ENCODE results near the gene KDM4E. TPM values are rescaled to one million over a fixed set of nuclear protein-coding genes. Genes with fewer than 3 reads are reported as not detected.
"Not testable (repeated sequence)": the region's sequence is repeated elsewhere in the genome, so short reads cannot be mapped to it uniquely, and the experiment has no call there.

The KDM4E gene
- total RNA-seq, 2 donors from 2014 or later: not detected

GRCh38 chr11:95044010-95044409, 19.0 kb downstream of the KDM4E start:
- DNase-seq (ENCODE audit: low spot score): no peak
- Histone ChIP-seq H3K4me1 (no peaks in the 10 kb centered on the region), H3K27me3 (no peaks in the 10 kb centered on the region), H3K36me3 (no peaks in the 10 kb centered on the region), H3K27ac (no peak overlapping the region), H3K4me3 (no peak overlapping the region), H3K9me3 (no peaks in the 10 kb centered on the region)
- TF ChIP-seq CTCF (IDR thresholded peaks at IDR 0.05): no peak

GRCh38 chr11:95045812-95046211, 20.8 kb downstream of the KDM4E start:
- Histone ChIP-seq H3K4me3 (no peak overlapping the region), H3K4me1 (no peaks in the 10 kb centered on the region), H3K9me3 (no peaks in the 10 kb centered on the region), H3K27ac (no peak overlapping the region), H3K36me3 (no peaks in the 10 kb centered on the region), H3K27me3 (no peaks in the 10 kb centered on the region)
- no peak for DNase-seq (ENCODE audit: low spot score)
- TF ChIP-seq CTCF (IDR thresholded peaks at IDR 0.05): no peak

GRCh38 chr11:95049122-95049521, 24.1 kb downstream of the KDM4E start, which contains the start of gene KDM4F:
KDM4F (plus strand) TSS chr11:95049422.
- H3K4me3 ChIP-seq; H3K36me3 ChIP-seq; H3K4me1 ChIP-seq; DNase-seq (ENCODE audit: low spot score); H3K27me3 ChIP-seq; H3K9me3 ChIP-seq; H3K27ac ChIP-seq: not testable (repeated sequence)

- DNase-seq (ENCODE audit: low spot score): no peak
- Histone ChIP-seq H3K36me3 (no peaks in the 10 kb centered on the region), H3K27ac (no peak overlapping the region), H3K9me3 (no peaks in the 10 kb centered on the region), H3K4me3 (no peak overlapping the region), H3K27me3 (no peaks in the 10 kb centered on the region), H3K4me1 (no peaks in the 10 kb centered on the region)
- TF ChIP-seq CTCF (IDR thresholded peaks at IDR 0.05): no peak
Measured at GRCh38 chr11:95050595-95051202, 25.6 kb downstream of the KDM4E start.

- Histone ChIP-seq H3K27me3 (no peaks in the 10 kb centered on the region), H3K9me3 (no peaks in the 10 kb centered on the region), H3K4me1 (no peaks in the 10 kb centered on the region), H3K27ac (no peak overlapping the region), H3K36me3 (no peaks in the 10 kb centered on the region), H3K4me3 (no peak overlapping the region)
- no peak for DNase-seq (ENCODE audit: low spot score)
- TF ChIP-seq CTCF (IDR thresholded peaks at IDR 0.05): no peak
Measured at GRCh38 chr11:95054356-95054755, 29.3 kb downstream of the KDM4E start.

- H3K4me3 ChIP-seq: no peak overlapping the region
- H3K27me3 ChIP-seq: no peaks in the 10 kb centered on the region
- H3K9me3 ChIP-seq: no peaks in the 10 kb centered on the region
- H3K27ac ChIP-seq: no peak overlapping the region
- no peaks in the 10 kb centered on the region for H3K36me3 ChIP-seq
- no peak for DNase-seq (ENCODE audit: low spot score)
- TF ChIP-seq CTCF (IDR thresholded peaks at IDR 0.05): no peak
- H3K4me1 ChIP-seq: no peaks in the 10 kb centered on the region
Measured at GRCh38 chr11:95055283-95055897, 30.3 kb downstream of the KDM4E start.
